ENCODE data around the gene NRARP. TPM values are rescaled to one million over a fixed set of nuclear protein-coding genes. Genes with fewer than 3 reads are reported as not detected.
"Not testable (repeated sequence)": the region's sequence is repeated elsewhere in the genome, so short reads cannot be mapped to it uniquely, and the experiment has no call there.

Gene NRARP, protein sequence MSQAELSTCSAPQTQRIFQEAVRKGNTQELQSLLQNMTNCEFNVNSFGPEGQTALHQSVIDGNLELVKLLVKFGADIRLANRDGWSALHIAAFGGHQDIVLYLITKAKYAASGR
- total RNA-seq (2014; rRNA removed), result 0.06 TPM in 1 of 2 replicates, not detected in the other
- polyA plus RNA-seq (2012), result 0.06 TPM

DNA sequence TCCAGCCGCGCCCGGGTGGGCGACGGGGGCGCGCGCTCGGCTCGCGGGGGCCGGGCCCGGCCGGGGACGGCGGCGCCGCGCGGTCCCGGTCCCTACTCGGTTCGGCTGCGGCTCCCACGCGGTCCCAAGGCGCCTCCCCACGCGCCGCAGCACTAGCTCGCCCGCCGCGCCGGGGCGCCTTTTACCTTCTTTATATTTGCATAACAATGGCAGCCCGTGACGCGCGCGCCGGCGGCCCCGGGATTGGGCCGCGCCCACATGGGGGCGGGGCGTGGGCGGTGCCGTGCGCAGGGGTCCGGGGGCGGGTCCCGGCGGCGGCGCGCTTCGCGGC is at the start of gene NRARP:
Gene NRARP (minus strand): TSS at position 154 of the 331 bp plus-strand sequence. CDS start 343 bp downstream, outside the sequence.
- DNase-seq (ENCODE audit: low read depth), result peak; percentile 55

DNA sequence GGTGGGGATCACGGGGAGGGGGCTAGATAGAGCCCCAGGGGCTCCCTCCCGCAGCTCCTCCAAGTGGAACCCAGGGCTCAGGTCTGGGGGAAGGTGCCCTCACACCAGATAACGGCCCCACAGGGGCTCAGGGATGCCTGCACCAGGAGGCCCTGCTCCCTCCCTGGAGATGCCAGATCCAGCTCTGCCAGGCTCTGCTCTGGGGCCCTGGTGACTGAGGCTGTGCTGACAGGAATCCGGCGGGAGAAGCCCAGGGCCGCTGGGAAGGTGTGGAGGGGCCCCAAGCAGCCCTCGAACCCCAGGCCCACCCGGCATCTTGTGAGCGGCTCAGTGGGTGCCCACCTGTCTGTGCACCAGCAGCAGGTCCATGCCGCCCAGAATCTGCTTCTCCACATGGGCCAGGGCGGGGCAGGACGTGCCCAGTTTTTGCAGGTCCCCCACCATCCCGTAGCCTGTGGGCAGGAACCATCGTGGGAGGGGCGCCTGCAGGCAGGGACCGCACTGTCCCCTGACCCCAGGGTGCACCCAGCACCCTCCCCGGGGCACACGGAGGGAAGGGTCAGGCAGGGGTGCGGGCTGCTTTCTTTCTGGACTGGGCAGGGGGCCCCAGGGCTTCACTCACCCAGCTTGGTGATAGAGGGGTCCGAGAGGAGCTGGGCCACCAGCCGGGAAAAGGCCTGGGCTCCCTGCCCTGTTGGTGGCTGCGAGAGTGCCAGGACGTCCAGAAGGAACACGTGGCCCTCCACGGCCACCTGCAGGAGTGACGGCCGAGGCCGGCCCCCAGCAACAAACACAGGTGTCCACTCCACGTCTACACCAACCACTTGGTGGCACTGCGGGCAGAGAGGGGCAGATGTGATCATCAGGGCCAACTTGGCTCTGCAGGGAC is 48.9 kb upstream of the NRARP start:
- no peak for DNase-seq (ENCODE audit: low read depth)

DNA sequence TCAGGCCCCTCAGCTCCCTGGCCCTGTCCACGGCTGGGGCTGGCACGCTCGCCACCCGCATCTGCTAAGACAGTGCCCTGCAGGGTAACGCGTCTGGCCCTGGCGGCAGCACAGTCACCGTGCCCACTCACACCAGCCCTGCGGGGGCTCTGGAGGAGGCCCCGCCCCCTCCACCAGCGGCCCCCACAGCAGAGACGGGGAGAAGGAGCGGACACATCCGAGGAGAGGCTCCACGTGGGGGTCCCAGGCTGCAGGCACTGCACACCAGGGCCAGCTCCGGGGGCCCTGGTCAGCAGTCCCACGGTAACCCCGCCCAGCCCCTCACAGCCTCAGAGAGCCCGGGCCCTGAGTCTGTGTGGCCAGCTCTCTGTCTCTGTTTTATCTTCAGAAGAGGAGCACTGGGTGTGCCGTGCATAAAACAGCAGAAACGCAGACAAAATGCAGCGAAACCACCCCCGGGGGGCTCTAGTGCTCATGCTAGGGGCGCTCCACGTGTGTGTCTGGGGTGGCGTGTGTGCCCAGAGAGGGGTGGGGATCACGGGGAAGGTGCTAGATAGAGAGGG is 47.5 kb upstream of the NRARP start:
- DNase-seq (ENCODE audit: low read depth), result no peak

DNA sequence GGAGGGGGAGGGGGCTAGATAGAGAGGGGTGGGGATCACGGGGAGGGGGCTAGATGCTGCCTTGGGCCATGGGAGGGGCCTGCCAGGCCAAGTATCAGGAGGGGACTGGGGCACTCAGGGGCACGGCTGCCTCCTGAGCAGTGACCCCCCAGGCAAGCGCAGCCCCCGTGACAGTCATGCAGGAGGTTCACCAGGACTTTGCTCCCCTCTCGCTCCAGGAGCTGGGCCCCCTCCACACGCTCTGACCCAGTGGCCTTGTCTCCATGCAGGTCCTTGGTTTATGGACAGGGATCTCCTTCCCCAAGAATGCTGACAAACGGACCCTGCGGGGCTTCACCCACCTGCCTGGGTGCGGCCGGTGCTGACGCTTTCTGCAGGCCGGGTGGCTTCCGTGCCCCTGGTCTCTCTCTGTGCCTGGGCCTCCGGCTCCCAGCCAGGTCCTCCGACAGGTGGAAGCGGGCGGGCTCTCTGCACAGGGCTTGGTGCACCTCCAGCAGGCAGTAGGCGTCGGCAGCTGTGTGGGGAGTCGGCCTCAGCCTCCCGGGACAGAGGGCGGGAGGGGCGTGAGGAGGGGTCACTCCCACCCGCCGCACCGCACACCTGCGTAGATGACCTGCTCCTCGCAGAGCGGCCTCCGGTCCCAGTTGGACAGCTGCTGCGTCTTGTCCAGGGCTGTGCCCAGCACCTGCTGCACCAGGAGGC is 46.8 kb upstream of the NRARP start:
- DNase-seq (ENCODE audit: low read depth), result no peak

DNA sequence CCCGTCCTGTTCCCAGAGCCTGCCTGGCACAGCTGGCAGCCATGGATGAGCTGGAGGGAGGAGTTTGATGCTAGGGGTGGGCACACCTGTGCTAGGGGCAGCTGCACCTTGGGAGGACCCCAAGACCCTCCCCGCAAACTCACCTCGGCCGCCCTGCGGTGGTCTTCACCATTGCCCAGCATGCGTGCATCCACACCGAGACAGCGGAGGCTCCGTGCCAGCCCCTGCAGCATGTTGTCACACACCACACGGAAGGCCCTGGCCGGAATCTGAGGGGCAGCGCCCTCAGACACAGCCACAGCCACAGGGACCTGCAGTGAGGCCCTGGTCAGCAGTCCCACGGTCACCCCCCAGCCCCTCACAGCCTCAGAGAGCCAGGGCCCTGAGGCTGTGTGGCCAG is 45.9 kb upstream of the NRARP start:
- no peak for DNase-seq (ENCODE audit: low read depth)

DNA sequence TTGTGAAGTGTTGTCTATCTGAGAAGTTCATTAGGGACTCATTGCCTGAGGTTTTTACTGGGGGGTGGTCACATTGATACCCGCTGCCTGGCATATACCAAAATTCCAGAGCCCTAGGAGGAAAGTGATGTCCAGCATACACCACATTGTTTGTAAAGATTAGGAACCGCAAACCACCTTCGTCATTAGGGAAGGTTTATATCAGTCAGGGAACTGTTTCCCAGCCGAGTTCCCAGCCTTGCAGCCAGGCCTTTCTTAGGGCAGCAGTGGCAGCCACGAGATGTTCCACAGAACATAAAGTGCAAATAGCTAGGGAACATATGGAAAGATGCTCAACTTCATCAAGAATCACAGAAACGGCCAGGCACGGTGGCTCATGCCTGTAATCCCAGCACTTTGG is 40.4 kb upstream of the NRARP start:
- no peak for DNase-seq (ENCODE audit: low read depth)

DNA sequence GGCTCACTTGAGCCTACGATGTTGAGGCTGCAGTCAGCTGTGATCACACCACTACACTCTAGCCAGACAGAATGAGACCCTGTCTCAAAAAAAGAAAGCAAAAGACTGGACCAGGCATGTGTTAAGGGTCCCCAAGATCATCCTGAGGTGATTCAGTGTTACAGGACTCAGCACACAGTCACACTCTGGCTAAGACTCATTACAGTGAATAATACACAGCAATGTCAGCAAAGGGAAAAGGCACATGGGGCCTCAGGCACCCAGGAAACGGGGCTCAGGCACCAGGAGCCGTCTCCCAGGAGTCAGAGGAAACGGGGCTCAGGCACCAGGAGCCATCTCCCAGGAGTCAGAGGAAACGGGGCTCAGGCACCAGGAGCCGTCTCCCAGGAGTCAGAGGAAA is 39.2 kb upstream of the NRARP start:
- no peak for DNase-seq (ENCODE audit: low read depth)

DNA sequence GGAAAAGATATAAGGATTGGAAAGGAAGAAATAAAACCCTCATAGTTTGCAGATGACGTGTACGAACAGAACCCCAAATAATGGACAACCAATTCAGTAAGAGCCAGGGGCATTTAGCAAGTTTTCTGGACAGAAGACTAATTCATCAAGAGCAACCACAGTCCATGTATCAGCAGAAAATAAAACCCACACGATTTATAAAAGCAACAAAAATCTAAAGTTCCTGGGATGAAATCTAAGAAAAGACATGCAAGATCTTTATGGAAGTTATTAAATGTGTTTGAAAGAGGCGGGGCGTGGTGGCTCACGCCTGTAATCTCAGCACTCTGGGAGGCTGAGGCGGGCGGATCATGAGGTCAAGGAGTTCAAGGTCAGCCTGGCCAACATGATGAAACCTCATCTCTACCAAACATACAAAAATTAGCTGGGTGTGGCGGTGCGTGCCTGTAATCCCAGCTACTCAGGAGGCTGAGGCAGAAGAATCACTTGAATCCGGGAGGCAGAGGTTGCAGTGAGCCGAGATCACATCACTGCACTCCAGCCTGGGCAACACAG is 37.9 kb upstream of the NRARP start:
- DNase-seq (ENCODE audit: low read depth), result not testable (repeated sequence)

DNA sequence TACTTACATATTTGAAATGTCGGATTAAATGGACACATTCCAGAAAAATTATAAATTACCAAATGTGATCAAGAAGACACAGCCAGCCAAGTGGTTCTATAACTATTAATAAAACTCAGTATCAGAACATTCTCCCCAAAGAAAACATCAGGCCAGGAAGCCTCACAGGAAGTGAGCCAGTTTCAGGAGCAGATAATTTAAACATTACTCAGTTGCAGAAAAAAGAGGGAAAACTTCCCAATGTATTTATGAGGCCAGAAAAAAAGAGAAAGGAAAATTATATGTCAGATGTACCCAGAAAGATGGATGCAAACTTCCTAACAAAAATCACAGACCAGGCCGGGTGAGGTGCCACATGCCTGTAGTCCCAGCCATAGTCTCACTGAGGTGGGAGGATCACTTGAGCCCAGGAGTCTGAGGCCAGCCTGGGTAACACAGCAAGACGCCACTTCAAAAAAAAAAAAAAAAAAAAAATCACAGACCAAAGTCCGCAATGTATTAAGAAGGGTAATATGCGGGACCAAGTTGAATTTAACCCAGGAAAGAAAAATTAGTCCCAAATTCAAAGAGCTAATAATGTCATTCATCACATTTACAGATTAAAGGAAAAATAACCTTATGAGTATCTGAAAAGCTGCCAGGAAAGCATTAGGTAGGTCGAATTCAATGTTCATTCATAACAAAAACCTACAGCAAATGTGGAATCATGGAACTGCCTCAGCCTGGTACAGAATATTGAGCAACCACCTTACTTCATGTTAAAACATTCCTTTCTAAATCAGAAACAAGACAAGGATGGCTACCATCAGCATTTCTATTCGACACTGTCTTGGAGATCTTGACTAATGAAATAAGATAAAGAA is 37.2 kb upstream of the NRARP start:
- DNase-seq (ENCODE audit: low read depth), result no peak

DNA sequence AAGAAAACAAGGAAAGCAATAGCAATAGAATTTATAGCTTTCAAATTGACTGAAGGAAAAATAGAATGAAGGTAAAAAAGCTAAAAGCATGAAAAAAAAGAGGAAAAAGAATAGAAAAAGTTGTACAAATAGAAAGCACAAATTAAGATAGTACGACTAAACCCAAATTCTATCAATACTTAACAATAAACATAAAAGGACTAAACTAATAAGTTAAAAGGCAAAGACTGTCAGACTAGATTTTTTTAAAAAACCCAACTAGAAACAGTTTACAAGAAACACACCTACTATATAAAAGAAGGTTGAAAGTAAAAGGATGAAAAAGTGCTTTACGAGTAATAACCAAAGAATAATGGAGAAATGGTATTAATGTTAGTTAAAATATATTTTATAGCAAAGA is 34.7 kb upstream of the NRARP start:
- DNase-seq (ENCODE audit: low read depth), result no peak

DNA sequence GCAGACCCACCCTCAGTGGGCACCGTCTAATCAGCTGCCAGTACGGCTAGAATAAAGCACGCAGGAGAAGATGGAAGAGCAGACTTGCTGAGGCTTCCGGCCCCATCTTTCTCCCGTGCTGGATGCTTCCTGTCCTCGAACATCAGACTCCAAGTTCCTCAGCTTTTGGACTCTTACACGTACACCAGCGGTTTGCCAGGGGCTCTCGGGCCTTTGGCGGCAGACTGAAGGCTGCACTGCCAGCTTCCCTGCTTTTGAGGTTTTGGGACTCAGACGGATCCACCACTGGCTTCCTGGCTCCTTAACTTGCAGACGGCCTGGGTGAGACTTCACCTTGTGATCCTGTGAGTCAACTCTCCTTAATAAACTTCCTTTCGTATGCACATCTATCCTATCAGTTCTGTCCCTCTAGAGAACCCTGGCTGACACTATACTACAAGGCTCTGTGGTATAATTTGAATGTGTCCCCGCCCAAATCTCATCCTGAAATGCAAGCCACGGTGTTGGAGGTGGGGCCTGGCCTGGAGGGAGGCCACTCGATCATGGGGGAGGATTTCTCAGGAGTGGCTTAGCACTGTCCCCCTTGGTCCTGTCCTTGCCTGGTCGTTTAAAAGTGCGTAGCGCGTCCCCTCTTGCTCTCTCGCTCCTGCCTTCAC is 31.1 kb upstream of the NRARP start:
- no peak for DNase-seq (ENCODE audit: low read depth)

DNA sequence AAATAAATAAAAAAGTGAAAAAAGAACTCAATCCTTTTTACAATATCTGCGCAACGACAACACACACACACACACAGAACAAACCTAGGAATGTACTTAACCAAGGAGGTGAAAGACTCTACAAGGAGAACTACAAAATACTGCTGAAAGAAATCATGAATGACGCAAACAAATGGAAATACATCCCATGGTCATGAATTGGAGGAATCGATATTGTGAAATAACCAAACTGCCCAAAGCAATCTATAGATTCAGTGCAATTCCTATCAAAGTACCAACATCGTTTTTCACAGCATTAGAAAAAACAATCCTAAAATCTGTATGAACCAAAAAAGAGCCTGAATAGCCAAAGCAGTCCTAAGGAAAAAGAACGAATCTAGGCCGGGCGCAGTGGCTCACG is 29.9 kb upstream of the NRARP start:
- no peak for DNase-seq (ENCODE audit: low read depth)

DNA sequence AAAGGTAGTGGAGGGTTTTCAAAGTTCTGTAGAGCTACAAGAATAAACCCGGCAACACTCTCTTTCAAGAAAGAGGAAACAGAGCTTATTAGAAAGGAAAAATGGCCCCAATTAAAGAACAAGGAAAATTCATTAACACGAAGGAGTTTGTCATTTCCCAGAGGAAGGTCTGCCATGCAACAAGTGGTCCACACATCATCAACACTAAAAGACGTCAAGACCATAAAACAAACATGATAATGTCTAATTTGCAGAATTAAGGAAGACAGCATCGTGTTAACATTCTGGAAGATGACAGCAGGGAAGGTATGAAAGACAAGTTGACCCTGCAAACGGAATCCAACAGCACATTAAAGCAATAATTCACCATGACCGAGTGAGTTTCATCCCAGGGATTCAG is 28.6 kb upstream of the NRARP start:
- DNase-seq (ENCODE audit: low read depth), result no peak

DNA sequence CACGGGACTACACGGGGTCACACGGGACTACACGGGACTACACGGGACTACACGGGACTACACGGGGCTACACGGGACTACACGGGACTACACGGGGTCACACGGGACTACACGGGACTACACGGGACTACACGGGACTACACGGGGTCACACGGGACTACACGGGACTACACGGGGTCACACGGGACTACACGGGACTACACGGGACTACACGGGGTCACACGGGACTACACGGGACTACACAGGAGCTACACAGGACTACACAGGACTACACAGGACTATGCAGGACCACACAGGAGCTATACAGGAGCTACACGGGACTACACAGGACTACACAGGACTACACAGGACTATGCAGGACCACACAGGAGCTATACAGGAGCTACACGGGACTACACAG is 27.5 kb upstream of the NRARP start:
- not testable (repeated sequence) for DNase-seq (ENCODE audit: low read depth)

DNA sequence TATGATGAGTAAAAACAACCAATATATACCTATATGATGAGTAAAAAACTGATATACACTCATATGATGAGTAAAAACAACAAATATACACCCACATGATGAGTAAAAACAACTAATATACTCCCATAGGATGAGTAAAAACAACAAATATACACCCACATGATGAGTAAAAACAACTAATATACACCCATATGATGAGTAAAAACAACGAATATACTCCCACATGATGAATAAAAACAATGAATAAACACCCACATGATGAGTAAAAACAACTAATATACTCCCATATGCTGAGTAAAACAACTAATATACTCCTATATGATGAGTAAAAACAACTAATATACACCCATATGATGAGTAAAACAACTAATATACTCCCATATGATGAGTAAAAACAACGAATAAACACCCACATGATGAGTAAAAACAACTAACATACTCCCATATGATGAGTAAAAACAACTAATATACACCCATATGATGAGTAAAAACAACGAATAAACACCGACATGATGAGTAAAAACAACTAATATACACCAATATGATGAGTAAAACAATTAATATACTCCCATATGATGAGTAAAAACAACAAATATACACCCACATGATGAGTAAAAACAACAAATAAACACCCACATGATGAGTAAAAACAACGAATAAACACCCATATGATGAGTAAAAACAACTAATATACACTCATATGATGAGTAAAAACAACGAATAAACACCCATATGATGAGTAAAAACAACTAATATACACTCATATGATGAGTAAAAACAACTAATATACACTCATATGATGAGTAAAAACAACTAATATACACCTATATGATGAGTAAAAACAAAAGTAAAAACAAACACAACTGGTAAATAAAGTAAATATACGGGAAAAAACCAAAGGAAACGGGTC is 25.8 kb upstream of the NRARP start:
- DNase-seq (ENCODE audit: low read depth), result not testable (repeated sequence)

DNA sequence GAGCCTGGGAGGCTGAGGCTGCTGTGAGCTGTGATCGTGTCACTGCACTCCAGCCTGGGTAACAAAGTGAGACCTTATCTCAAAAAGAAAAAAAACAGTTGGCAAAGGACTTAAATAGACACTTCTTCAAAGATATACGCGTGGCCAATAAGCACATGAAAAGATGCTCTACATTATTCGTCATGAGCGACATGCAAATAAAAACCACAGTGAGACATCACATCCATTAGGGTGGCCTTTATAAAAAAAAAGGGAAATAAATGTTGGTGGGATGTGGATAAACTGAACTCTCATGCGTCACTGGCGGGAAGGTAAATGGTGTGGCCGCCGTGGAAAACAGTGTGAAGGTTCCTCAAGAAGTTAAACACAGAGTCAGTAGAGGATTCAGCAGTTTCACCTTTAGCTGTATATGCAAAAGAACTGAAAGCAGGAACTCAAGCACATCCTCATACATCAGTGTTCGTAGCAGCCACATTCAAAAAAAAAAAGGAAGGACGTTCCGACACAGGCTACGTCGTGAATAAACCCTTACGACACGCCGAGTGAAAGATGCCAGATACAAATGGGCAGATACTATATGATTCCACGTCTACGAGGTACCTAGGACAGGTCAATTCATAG is 24.5 kb upstream of the NRARP start:
- no peak for DNase-seq (ENCODE audit: low read depth)

DNA sequence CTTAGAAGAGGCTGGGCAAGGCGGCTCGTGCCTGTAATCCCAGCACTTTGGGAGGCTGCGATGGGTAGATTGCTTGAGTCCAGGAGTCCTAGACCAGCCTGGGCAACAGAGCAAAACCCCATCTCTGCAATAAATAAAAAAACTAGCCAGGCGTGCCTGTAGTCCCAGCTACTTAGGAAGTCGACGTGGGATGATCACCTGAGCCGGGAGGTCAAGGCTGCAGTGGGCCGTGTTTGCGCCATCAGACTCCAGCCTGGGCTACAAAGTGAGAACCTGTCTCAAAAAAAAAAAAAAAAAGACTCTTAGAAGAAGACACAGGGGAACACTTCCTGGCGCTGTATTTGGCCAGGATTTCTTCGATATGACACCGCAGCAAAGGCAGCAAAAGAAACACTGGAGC is 23.7 kb upstream of the NRARP start:
- DNase-seq (ENCODE audit: low read depth), result no peak

DNA sequence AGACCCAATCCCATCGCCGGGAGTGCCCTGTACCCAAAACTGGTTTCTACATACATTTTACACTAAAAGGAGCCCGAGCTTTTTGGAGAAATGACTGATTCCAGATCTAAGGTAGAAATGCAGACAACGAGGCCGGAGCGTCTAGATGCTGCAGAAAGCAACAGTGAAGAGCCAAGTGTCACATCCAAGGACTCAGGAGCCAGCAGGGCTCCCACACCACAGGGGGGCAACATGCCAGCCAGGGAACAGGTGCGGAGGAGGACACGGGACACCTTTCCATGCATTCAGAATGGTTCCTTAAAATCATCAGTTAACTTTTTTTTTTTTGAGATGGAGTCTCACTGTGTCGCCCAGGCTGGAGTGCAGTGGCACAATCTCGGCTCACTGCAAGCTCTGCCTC is 23.1 kb upstream of the NRARP start:
- no peak for DNase-seq (ENCODE audit: low read depth)
